Fibroblast of villous mesenchyme (primary cell): Measurements from ENCODE around the gene ITGB2. TPM values are rescaled to one million over a fixed set of nuclear protein-coding genes. Genes with fewer than 3 reads are reported as not detected.
A peak's percentile ranks its signal among the peaks of the same experiment; 100 is the strongest.

Source experiments
- DNase-seq: peaks from one replicate; pipeline ENCODE4 v3.0.0-alpha.2; 2010; ENCODE audit warnings: low read depth
- H3K4me3 ChIP-seq: 2 replicates; pipeline ENCODE4 v1.5.1; 2011; ENCODE audit warnings: low read depth, mild to moderate bottlenecking, low read length
- total RNA-seq: library from RNA; depleted of rRNA; stranded (reverse); fragments of >200 nt; gene quantifications from 2 replicates; pipeline ENCODE4 v1.2.3, GENCODE V29; 2012
- TF ChIP-seq, protein P1 (sequence below): IDR thresholded peaks from 2 replicates; pipeline ENCODE4 v1.5.1; 2012; ENCODE audit warnings: low read depth, mild to moderate bottlenecking, low read length; ENCODE audit not compliant: insufficient read depth

The ITGB2 gene
- total RNA-seq, 1 donor, result 0.43 TPM

DNA sequence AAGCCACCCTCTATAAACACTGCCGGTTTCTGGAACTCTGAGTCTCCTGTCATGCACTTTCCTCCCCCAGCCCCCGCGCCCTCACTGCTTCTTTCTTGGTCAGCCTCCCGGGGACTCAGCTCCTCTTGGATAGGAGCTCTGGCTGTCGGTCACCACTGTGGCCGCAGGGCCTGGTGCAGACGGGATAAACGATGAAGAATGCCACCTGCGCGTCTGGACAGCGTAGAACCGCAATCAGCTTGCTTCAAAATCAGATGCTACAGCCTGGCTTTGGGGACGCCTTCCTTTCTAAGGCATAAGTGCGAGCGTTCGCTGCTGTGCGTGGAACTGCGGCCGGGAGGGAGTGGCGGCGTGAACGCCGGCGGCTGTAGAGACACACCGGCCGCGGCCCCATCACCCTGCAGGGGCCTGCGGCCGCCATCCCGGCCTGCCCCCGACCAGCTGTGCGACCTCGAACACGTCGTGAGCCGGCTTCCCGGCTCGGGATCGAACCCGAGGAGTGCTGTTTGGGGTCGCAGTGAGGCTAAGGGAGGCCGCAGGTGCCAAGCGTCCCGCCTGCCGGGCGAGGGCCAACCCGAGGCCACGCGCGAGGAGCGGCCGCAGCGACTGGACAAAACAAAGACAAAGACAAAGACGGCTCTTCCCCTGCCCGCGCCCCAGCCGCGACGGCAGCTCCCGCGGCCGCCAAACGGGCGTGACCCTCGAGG is 47.9 kb downstream of the ITGB2 start:
- H3K4me3 ChIP-seq, result peak overlapping the region; percentile 87
- TF ChIP-seq, protein P1, sequence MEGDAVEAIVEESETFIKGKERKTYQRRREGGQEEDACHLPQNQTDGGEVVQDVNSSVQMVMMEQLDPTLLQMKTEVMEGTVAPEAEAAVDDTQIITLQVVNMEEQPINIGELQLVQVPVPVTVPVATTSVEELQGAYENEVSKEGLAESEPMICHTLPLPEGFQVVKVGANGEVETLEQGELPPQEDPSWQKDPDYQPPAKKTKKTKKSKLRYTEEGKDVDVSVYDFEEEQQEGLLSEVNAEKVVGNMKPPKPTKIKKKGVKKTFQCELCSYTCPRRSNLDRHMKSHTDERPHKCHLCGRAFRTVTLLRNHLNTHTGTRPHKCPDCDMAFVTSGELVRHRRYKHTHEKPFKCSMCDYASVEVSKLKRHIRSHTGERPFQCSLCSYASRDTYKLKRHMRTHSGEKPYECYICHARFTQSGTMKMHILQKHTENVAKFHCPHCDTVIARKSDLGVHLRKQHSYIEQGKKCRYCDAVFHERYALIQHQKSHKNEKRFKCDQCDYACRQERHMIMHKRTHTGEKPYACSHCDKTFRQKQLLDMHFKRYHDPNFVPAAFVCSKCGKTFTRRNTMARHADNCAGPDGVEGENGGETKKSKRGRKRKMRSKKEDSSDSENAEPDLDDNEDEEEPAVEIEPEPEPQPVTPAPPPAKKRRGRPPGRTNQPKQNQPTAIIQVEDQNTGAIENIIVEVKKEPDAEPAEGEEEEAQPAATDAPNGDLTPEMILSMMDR, result no peak
- peak; percentile 58 for DNase-seq

- TF ChIP-seq, protein P1, result no peak
- H3K4me3 ChIP-seq, result peak overlapping the region; percentile 87
- no peak for DNase-seq
These were observed 48.4 kb downstream of the ITGB2 start for GRCh38 chr21:44872323-44872648.

- DNase-seq, result peak; percentile 84
- TF ChIP-seq, protein P1, result no peak
- H3K4me3 ChIP-seq, result peak overlapping the region; percentile 87
These were observed 49.0 kb downstream of the ITGB2 start for GRCh38 chr21:44871576-44872269.

DNA sequence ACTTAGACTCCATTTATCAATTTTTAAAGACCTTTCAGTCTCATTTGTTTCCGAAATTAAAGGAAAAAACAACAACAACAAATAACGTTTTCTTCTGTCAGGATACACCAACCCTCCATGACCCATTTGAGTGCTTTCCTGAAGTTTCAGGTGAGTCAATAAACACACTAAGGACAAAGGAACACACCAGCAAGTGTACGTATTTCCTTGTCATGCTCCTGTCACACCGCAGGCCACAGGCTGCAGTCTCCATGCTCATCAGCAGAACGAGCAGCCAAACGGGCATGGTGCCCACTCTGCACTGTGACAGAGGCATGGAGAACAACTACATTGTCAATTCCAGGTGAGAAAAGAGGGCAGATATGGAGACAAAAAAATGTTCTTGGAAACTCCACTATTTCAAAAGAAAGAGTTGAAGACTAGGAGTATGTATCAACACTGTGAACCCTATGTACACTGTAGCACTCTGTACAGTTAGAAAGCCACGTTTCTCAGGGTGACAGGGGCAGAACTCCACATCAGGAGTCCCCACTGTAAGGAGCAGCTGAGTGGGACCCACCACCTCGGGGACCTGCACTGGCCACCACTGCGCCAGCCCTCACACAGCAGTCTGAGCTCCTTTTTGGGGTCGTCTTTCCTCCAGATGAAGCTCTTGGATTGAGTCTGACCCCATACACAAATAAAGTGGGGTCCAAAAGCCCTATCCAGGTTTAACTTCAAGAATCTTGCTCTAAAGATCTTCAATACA is 49.8 kb downstream of the ITGB2 start:
- peak overlapping the region; percentile 87 for H3K4me3 ChIP-seq
- DNase-seq, result no peak
- TF ChIP-seq, protein P1, result no peak

- TF ChIP-seq, protein P1, result no peak
- H3K4me3 ChIP-seq, result peak overlapping the region; percentile 87
- peak; percentile 98 for DNase-seq
These were observed 50.6 kb downstream of the ITGB2 start for GRCh38 chr21:44869781-44870747.

- no peak for DNase-seq
- TF ChIP-seq, protein P1, result no peak
- no peak overlapping the region for H3K4me3 ChIP-seq
These were observed 52.0 kb downstream of the ITGB2 start for GRCh38 chr21:44868707-44869106.
